ENCODE measurements around the gene MAPK9.

MAPK9 gene

DNA sequence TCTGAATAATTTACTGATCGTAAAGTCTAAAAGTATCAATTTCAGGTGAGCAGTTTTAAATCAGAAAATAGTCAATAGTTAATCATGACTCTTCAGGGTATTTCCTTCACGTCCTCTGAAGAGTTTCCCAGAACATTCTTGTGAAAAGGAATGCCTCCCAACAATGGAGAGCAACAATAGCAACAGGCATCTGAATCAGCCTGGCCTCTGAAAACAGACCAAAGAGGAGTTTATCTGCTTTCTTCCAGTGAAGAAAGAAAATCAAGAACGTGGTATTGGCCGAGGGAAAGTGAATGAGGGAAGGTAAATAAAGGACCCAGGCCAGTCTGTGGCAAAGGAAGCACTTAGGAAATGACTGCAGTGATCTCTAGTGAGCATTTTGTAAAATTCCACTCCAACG lies 56.8 kb downstream of the MAPK9 start:
- no peak for TF ChIP-seq Cebpa-rat (IDR thresholded peaks at IDR 0.05)
- H3K4me1 ChIP-seq: no peaks in the 10 kb centered on the region
- no peak overlapping the region for H3K27ac ChIP-seq
- no peaks in the 10 kb centered on the region for H3K27me3 ChIP-seq
- H4K20me1 ChIP-seq: peaks cover 0 to 4% (median 0%) of the 10 kb centered on the region in 11 experiments; a peak in 1 of 22 replicates
- peaks cover 72 to 92% (median 83%) of the 10 kb centered on the region in 11 experiments for H3K36me3 ChIP-seq
- H3K9me3 ChIP-seq (replicated peaks in 1 of 11): peaks cover 0 to 10% (median 0%) of the 10 kb centered on the region in 11 experiments; a peak in 5 of 22 replicates
- no peak overlapping the region for H3K9ac ChIP-seq
- no peak overlapping the region for H3K4me2 ChIP-seq
- no peak overlapping the region for H3K4me3 ChIP-seq

GRCh38 chr5:180234271-180234670 lies 57.6 kb downstream of the MAPK9 start:
- H3K9me3 ChIP-seq (replicated peaks in 1 of 11): peaks cover 0 to 8% (median 0%) of the 10 kb centered on the region in 11 experiments; a peak in 4 of 22 replicates
- no peak overlapping the region for H3K9ac ChIP-seq
- H4K20me1 ChIP-seq: peaks cover 0 to 4% (median 0%) of the 10 kb centered on the region in 11 experiments; a peak in 1 of 22 replicates
- no peak for TF ChIP-seq Cebpa-rat (IDR thresholded peaks at IDR 0.05)
- H3K4me1 ChIP-seq: no peaks in the 10 kb centered on the region
- no peaks in the 10 kb centered on the region for H3K27me3 ChIP-seq
- peaks cover 64 to 94% (median 75%) of the 10 kb centered on the region in 11 experiments for H3K36me3 ChIP-seq
- H3K4me3 ChIP-seq: no peak overlapping the region
- no peak overlapping the region for H3K27ac ChIP-seq
- H3K4me2 ChIP-seq: no peak overlapping the region

DNA sequence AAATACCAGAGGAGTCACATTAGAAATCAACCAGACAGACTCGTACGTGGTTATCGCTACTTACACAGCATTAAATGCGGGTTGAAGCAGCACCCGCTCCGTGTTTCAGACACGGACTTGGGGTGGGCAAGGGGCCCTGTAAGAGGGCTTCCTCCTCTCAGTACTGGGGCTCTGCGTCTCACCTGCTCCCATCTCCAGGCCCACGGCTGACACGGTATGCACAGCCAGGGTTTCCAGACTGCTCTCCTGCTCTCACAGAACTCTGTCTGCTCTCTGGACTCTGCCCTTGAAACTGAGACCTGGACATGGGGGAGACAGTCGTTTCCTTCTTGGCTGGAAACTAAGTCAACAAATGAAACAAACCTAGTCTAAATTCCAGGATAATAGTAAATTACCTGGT lies 58.2 kb downstream of the MAPK9 start:
- Histone ChIP-seq H3K9ac (no peak overlapping the region), H3K36me3 (peaks cover 59 to 93% (median 70%) of the 10 kb centered on the region in 11 experiments), H3K27me3 (no peaks in the 10 kb centered on the region), H4K20me1 (peaks cover 0 to 4% (median 0%) of the 10 kb centered on the region in 11 experiments; a peak in 1 of 22 replicates), H3K4me2 (no peak overlapping the region), H3K27ac (no peak overlapping the region), H3K4me3 (no peak overlapping the region), H3K9me3 (replicated peaks in 1 of 11) (peaks cover 0 to 4% (median 0%) of the 10 kb centered on the region in 11 experiments; a peak in 4 of 22 replicates), H3K4me1 (no peaks in the 10 kb centered on the region)
- TF ChIP-seq Cebpa-rat (IDR thresholded peaks at IDR 0.05): no peak

GRCh38 chr5:180230017-180230416 lies 61.9 kb downstream of the MAPK9 start:
- no peaks in the 10 kb centered on the region for H3K4me1 ChIP-seq
- peaks cover 25 to 56% (median 34%) of the 10 kb centered on the region in 11 experiments for H3K36me3 ChIP-seq
- no peak overlapping the region for H3K4me3 ChIP-seq
- H4K20me1 ChIP-seq: peaks cover 0 to under 1% (median 0%) of the 10 kb centered on the region in 11 experiments; a peak in 1 of 22 replicates
- no peak overlapping the region for H3K27ac ChIP-seq
- no peak overlapping the region for H3K9ac ChIP-seq
- H3K4me2 ChIP-seq: no peak overlapping the region
- peaks cover 0 to 21% (median 3%) of the 10 kb centered on the region in 11 experiments; a peak in 11 of 22 replicates for H3K9me3 ChIP-seq (replicated peaks in 1 of 11)
- H3K27me3 ChIP-seq: no peaks in the 10 kb centered on the region
- no peak for TF ChIP-seq Cebpa-rat (IDR thresholded peaks at IDR 0.05)

GRCh38 chr5:180222056-180222455 lies 69.8 kb downstream of the MAPK9 start:
- no peak overlapping the region for H3K4me3 ChIP-seq
- H3K27me3 ChIP-seq: no peaks in the 10 kb centered on the region
- no peak overlapping the region for H3K4me2 ChIP-seq
- H4K20me1 ChIP-seq: no peaks in the 10 kb centered on the region
- H3K4me1 ChIP-seq: peaks cover 0 to 2% (median 0%) of the 10 kb centered on the region in 10 experiments; a peak in 3 of 20 replicates
- peaks cover 24 to 88% (median 36%) of the 10 kb centered on the region in 11 experiments; a peak in 21 of 22 replicates for H3K9me3 ChIP-seq (replicated peaks in 1 of 11)
- no peak for TF ChIP-seq Cebpa-rat (IDR thresholded peaks at IDR 0.05)
- H3K36me3 ChIP-seq: peaks cover 0 to 8% (median 0%) of the 10 kb centered on the region in 11 experiments; a peak in 4 of 22 replicates
- H3K9ac ChIP-seq: no peak overlapping the region
- no peak overlapping the region for H3K27ac ChIP-seq

- peaks cover 0 to 16% (median 0%) of the 10 kb centered on the region in 11 experiments; a peak in 1 of 22 replicates for H4K20me1 ChIP-seq
- H3K4me2 ChIP-seq: no peak overlapping the region
- no peak overlapping the region for H3K9ac ChIP-seq
- peaks cover 0 to 21% (median 9%) of the 10 kb centered on the region in 10 experiments; a peak in 15 of 20 replicates for H3K4me1 ChIP-seq
- H3K27me3 ChIP-seq: no peaks in the 10 kb centered on the region
- TF ChIP-seq Cebpa-rat (IDR thresholded peaks at IDR 0.05): no peak
- H3K4me3 ChIP-seq: no peak overlapping the region
- no peak overlapping the region for H3K27ac ChIP-seq
- peaks cover 6 to 57% (median 19%) of the 10 kb centered on the region in 11 experiments; a peak in 18 of 22 replicates for H3K9me3 ChIP-seq (replicated peaks in 1 of 11)
- no peaks in the 10 kb centered on the region for H3K36me3 ChIP-seq
These were observed 74.1 kb downstream of the MAPK9 start for GRCh38 chr5:180217797-180218196.

GRCh38 chr5:180216646-180217171 lies 75.2 kb downstream of the MAPK9 start:
- no peaks in the 10 kb centered on the region for H3K27me3 ChIP-seq
- H4K20me1 ChIP-seq: peaks cover 0 to 16% (median 0%) of the 10 kb centered on the region in 11 experiments; a peak in 1 of 22 replicates
- H3K27ac ChIP-seq: no peak overlapping the region
- peak overlapping the region in 4 of 11 experiments; percentile 8 to 43 (median 30); a peak in 4 of 22 replicates for H3K4me2 ChIP-seq
- peaks cover 3 to 46% (median 17%) of the 10 kb centered on the region in 11 experiments; a peak in 18 of 22 replicates for H3K9me3 ChIP-seq (replicated peaks in 1 of 11)
- no peak overlapping the region for H3K9ac ChIP-seq
- H3K36me3 ChIP-seq: no peaks in the 10 kb centered on the region
- peaks cover 0 to 24% (median 15%) of the 10 kb centered on the region in 10 experiments; a peak in 15 of 20 replicates for H3K4me1 ChIP-seq
- no peak overlapping the region for H3K4me3 ChIP-seq
- TF ChIP-seq Cebpa-rat (IDR thresholded peaks at IDR 0.05): no peak

DNA sequence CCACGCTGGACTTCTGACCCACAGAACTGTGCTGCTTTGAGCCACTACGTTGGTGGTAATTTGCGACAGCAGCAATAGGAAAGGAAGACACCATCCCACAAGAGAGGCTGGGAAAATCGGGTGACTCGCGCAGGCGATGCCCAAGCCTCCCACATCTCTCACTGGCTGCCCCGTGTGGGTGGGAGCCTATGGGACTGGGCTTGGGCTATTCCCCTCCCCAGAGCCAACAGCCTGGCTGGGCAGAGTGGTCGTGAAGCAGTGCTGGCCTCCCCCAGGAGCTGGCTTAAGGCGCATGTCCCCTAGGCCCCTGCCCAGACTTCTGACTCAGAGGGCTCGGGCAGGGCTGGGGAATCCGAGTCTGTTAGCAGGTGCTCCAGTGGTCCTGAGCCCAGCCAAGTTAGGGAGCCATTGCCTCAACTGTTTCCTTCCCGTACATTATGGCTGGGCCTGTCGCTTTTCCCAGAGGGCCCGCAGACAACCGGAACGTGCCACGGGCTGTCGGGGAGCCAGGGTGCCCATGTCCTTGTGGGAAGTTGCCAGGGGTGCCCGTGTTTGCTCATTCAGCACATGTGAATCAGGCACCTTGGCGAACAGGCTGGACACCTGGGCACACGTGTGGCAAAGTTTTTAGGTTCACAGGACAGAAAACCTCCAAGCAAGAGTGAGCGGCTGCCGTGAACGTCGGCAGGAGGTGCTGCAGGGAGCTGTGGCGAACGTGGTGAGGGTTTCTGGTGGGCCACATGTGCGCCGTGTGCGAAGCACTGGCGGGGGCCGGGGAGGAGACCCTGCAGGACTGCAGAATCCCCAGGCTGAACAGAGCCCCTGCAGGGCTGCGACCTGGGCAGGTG lies 75.9 kb downstream of the MAPK9 start:
- Histone ChIP-seq H3K27ac (no peak overlapping the region), H3K9ac (no peak overlapping the region), H3K36me3 (no peaks in the 10 kb centered on the region), H4K20me1 (peaks cover 0 to 16% (median 0%) of the 10 kb centered on the region in 11 experiments; a peak in 1 of 22 replicates), H3K4me1 (peaks cover 0 to 24% (median 15%) of the 10 kb centered on the region in 10 experiments; a peak in 15 of 20 replicates), H3K4me3 (no peak overlapping the region), H3K4me2 (no peak overlapping the region; a peak in 3 of 22 replicates), H3K27me3 (no peaks in the 10 kb centered on the region), H3K9me3 (replicated peaks in 1 of 11) (peaks cover 0 to 39% (median 12%) of the 10 kb centered on the region in 11 experiments; a peak in 13 of 22 replicates)
- TF ChIP-seq Cebpa-rat (IDR thresholded peaks at IDR 0.05): no peak
